ENCODE data around the gene OPA1.

OPA1 gene

DNA sequence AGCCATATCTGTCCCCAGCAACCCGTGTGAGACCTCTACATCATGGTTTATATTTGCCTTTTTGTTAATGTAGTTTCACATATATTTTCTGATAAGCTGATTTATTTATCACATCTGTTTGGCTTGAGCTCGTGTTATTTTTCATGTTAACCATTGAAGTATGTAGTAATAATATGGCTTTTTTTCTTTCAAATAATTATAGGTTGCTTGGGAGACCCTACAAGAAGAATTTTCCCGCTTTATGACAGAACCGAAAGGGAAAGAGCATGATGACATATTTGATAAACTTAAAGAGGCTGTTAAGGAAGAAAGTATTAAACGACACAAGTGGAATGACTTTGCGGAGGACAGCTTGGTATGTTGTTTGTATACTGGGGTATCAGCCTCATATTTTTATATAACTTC lies 63.9 kb downstream of the OPA1 start:
- H3K4me2 ChIP-seq = no peak overlapping the region
- H3K4me1 ChIP-seq (ENCODE audit: low read depth, poor library complexity, severe bottlenecking) = no peaks in the 10 kb centered on the region
- no peaks in the 10 kb centered on the region for H4K20me1 ChIP-seq (ENCODE audit: insufficient read depth)
- H3K4me3 ChIP-seq (IDR thresholded peaks at IDR 0.05; ENCODE audit: insufficient read depth, low read depth, low read length) = no peak overlapping the region
- H3K79me2 ChIP-seq (ENCODE audit: insufficient read depth, low read depth) = no peaks in the 10 kb centered on the region
- H3K27me3 ChIP-seq (ENCODE audit: insufficient read depth, low read depth) = no peaks in the 10 kb centered on the region
- no peak overlapping the region for H3K9ac ChIP-seq
- no peak overlapping the region for H3K27ac ChIP-seq
- H3K36me3 ChIP-seq (ENCODE audit: insufficient read depth) = no peaks in the 10 kb centered on the region
- no peak for TF ChIP-seq CTCF (conservative IDR thresholded peaks at IDR 0.05; ENCODE audit: low read depth, low read length)
- no peak overlapping the region for H2AFZ ChIP-seq (ENCODE audit: low read depth)

DNA sequence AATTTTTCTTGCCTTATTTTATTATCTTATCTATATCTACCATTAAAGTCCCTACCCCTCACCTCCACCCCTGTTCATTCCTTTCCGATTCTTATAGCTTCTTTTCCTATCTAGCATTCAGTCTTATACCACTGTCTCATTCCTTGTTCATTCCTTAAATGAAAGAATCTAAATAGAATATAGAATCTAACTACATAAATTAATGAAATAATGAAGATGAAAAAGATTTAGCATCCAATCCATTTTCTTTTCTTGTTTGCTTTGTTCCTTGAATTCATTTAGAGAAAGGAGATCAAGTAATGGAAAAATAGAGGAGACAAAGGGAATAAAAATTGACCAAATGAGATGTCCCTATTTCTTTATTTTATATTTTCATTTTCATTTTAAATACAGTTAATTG lies 67.2 kb downstream of the OPA1 start:
- H3K36me3 ChIP-seq (ENCODE audit: insufficient read depth) = no peaks in the 10 kb centered on the region
- H3K27me3 ChIP-seq (ENCODE audit: insufficient read depth, low read depth) = no peaks in the 10 kb centered on the region
- no peak overlapping the region for H3K9ac ChIP-seq
- no peak overlapping the region for H3K4me3 ChIP-seq (IDR thresholded peaks at IDR 0.05; ENCODE audit: insufficient read depth, low read depth, low read length)
- no peaks in the 10 kb centered on the region for H3K4me1 ChIP-seq (ENCODE audit: low read depth, poor library complexity, severe bottlenecking)
- H3K79me2 ChIP-seq (ENCODE audit: insufficient read depth, low read depth) = no peaks in the 10 kb centered on the region
- no peak for TF ChIP-seq CTCF (conservative IDR thresholded peaks at IDR 0.05; ENCODE audit: low read depth, low read length)
- no peaks in the 10 kb centered on the region for H4K20me1 ChIP-seq (ENCODE audit: insufficient read depth)
- H3K4me2 ChIP-seq = no peak overlapping the region
- no peak overlapping the region for H2AFZ ChIP-seq (ENCODE audit: low read depth)
- H3K27ac ChIP-seq = no peak overlapping the region

DNA sequence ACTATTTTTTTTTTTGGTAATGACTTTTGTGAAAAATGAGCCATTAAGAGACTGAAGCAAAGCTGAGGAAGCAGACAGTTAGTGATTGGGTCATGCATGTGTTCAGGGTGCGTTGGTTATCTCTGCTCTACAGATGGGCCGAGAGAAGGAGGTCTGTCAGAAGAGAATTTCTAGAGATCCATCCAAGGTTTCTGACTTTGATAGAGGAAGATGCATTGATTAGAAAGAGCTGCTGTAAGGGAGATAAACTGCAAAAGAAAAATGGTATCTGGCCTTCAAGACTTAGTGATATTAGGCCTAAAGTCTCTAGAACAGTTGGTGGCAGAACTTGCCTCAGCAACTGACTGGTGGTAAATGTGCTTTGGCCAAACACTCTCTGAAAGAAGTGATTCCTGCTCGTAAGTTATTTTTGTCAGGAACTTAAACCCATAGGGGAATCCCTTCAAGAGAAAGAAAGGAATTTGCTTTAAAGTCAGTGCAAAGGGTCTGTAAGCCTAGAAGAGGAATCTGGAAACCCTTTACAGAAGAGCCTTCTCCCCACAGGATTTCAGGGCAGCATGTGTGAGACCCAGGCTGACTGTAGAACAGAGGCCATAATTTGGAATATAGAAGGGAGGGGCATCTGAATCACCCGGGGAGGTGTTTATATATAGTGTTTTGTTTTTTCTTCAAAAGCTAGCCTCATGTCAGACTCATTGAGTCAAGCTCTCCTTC lies 67.8 kb downstream of the OPA1 start:
- no peaks in the 10 kb centered on the region for H4K20me1 ChIP-seq (ENCODE audit: insufficient read depth)
- no peak for TF ChIP-seq CTCF (conservative IDR thresholded peaks at IDR 0.05; ENCODE audit: low read depth, low read length)
- H3K4me3 ChIP-seq (IDR thresholded peaks at IDR 0.05; ENCODE audit: insufficient read depth, low read depth, low read length) = no peak overlapping the region
- 0 out of 2 replicates have a peak, but pooled peaks cover 1% of the 10 kb centered on the region for H3K36me3 ChIP-seq (ENCODE audit: insufficient read depth)
- no peaks in the 10 kb centered on the region for H3K79me2 ChIP-seq (ENCODE audit: insufficient read depth, low read depth)
- H3K4me2 ChIP-seq = no peak overlapping the region
- no peaks in the 10 kb centered on the region for H3K4me1 ChIP-seq (ENCODE audit: low read depth, poor library complexity, severe bottlenecking)
- H2AFZ ChIP-seq (ENCODE audit: low read depth) = no peak overlapping the region
- H3K27me3 ChIP-seq (ENCODE audit: insufficient read depth, low read depth) = no peaks in the 10 kb centered on the region
- no peak overlapping the region for H3K27ac ChIP-seq
- H3K9ac ChIP-seq = no peak overlapping the region

DNA sequence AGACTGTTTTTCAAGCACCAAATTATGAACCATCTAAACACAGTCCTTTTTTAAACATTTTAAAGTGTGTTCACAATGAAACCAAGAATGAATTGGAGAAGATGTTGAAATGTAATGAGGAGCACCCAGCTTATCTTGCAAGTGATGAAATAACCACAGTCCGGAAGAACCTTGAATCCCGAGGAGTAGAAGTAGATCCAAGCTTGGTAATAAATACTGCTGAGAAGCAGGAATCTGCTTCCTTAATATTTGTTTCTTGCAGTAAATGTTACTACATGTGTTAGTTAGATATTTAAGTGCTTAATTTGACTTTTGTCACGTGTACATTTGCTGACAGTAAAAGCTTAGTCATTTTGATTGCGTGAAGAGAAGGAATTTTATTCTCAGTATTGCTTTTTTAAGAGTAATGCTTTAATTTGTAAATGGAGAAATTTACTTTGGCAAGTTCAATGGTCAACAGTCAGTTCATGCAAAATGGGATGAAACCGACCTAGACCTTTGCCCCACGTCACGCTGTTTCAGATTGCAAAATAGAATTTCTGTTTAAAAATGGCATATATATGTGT lies 69.8 kb downstream of the OPA1 start:
- Histone ChIP-seq H3K36me3 (ENCODE audit: insufficient read depth) (0 out of 2 replicates have a peak, but pooled peaks cover 2% of the 10 kb centered on the region), H2AFZ (ENCODE audit: low read depth) (no peak overlapping the region)

More for the DNA sequence above, 69.8 kb downstream of the OPA1 start:
- H3K27ac ChIP-seq = no peak overlapping the region
- H3K4me2 ChIP-seq = no peak overlapping the region
- H3K9ac ChIP-seq = no peak overlapping the region
- no peaks in the 10 kb centered on the region for H3K27me3 ChIP-seq (ENCODE audit: insufficient read depth, low read depth)
- H4K20me1 ChIP-seq (ENCODE audit: insufficient read depth) = no peaks in the 10 kb centered on the region
- no peak for TF ChIP-seq CTCF (conservative IDR thresholded peaks at IDR 0.05; ENCODE audit: low read depth, low read length)
- H3K4me3 ChIP-seq (IDR thresholded peaks at IDR 0.05; ENCODE audit: insufficient read depth, low read depth, low read length) = no peak overlapping the region
- H3K79me2 ChIP-seq (ENCODE audit: insufficient read depth, low read depth) = no peaks in the 10 kb centered on the region
- no peaks in the 10 kb centered on the region for H3K4me1 ChIP-seq (ENCODE audit: low read depth, poor library complexity, severe bottlenecking)

Data from KMS-11 (cell line).